ENCODE results near the gene CDC37L1. TPM values are rescaled to one million over a fixed set of nuclear protein-coding genes. Genes with fewer than 3 reads are reported as not detected.
"Not testable (repeated sequence)": the region's sequence is repeated elsewhere in the genome, so short reads cannot be mapped to it uniquely, and the experiment has no call there.

The CDC37L1 gene
- total and polyA plus RNA-seq, 3 donors from 2014 or later = 18.2 to 31.2 (median 31.2) TPM

GRCh38 chr9:4640027-4640426, 39.3 kb upstream of the CDC37L1 start:
- Histone ChIP-seq H3K27ac (no peak overlapping the region), H3K36me3 (ENCODE audit: low read depth, missing control alignments) (no peaks in the 10 kb centered on the region), H3K4me1 (no peaks in the 10 kb centered on the region), H3K27me3 (no peaks in the 10 kb centered on the region), H3K4me3 (no peak overlapping the region), H3K9me3 (no peaks in the 10 kb centered on the region)
- 52 to 73% methylated on average over 2 of the region's 2 CpGs for WGBS, 2 donors
- peak; percentile 28 for DNase-seq
- intact Hi-C loops (cut with DNase I; ENCODE audit: low total_unique reads) = loop anchor here (10.0 kb wide), 1 partner anchor 255 kb away; no protein-coding TSS in a partner anchor
- TF ChIP-seq CTCF (IDR thresholded peaks at IDR 0.05) = peak in 2 of 3 experiments; percentile 25 to 36
- no peak for TF ChIP-seq POLR2A (IDR thresholded peaks at IDR 0.05)

GRCh38 chr9:4642351-4642750, 37.0 kb upstream of the CDC37L1 start:
- no peak overlapping the region for H3K27ac ChIP-seq
- no peaks in the 10 kb centered on the region for H3K36me3 ChIP-seq (ENCODE audit: low read depth, missing control alignments)
- no peaks in the 10 kb centered on the region for H3K4me1 ChIP-seq
- no peaks in the 10 kb centered on the region for H3K9me3 ChIP-seq
- intact Hi-C loops (cut with DNase I; ENCODE audit: low total_unique reads) = loop anchor here (10.0 kb wide), 1 partner anchor 258 kb away; no protein-coding TSS in a partner anchor
- no peaks in the 10 kb centered on the region for H3K27me3 ChIP-seq
- no peak for DNase-seq
- no peak for TF ChIP-seq POLR2A (IDR thresholded peaks at IDR 0.05)
- TF ChIP-seq CTCF (IDR thresholded peaks at IDR 0.05) = no peak
- H3K4me3 ChIP-seq = no peak overlapping the region
- 86 to 89% methylated on average over 2 of the region's 2 CpGs for WGBS, 2 donors

GRCh38 chr9:4654084-4654483, 25.3 kb upstream of the CDC37L1 start:
- 51 to 85% methylated on average over 9 of the region's 9 CpGs for WGBS, 2 donors
- intact Hi-C loops (cut with DNase I; ENCODE audit: low total_unique reads) = no loop called here
- H3K4me1 ChIP-seq = no peaks in the 10 kb centered on the region
- no peak for TF ChIP-seq POLR2A (IDR thresholded peaks at IDR 0.05)
- no peak for TF ChIP-seq CTCF (IDR thresholded peaks at IDR 0.05)
- no peaks in the 10 kb centered on the region for H3K9me3 ChIP-seq
- no peaks in the 10 kb centered on the region for H3K27me3 ChIP-seq
- no peak overlapping the region for H3K27ac ChIP-seq
- H3K4me3 ChIP-seq = no peak overlapping the region
- H3K36me3 ChIP-seq (ENCODE audit: low read depth, missing control alignments) = no peaks in the 10 kb centered on the region
- no peak for DNase-seq

GRCh38 chr9:4654538-4654937, 24.8 kb upstream of the CDC37L1 start:
- H3K36me3 ChIP-seq (ENCODE audit: low read depth, missing control alignments) = no peaks in the 10 kb centered on the region
- no peaks in the 10 kb centered on the region for H3K27me3 ChIP-seq
- DNase-seq = no peak
- intact Hi-C loops (cut with DNase I; ENCODE audit: low total_unique reads) = no loop called here
- H3K9me3 ChIP-seq = no peaks in the 10 kb centered on the region
- no peak for TF ChIP-seq POLR2A (IDR thresholded peaks at IDR 0.05)
- no peak for TF ChIP-seq CTCF (IDR thresholded peaks at IDR 0.05)
- WGBS, 2 donors = 84 to 86% methylated on average over 9 to 10 of the region's 10 CpGs
- H3K4me3 ChIP-seq = no peak overlapping the region
- H3K4me1 ChIP-seq = no peaks in the 10 kb centered on the region
- H3K27ac ChIP-seq = no peak overlapping the region

- WGBS, 2 donors = 98 to 100% methylated on average over 3 of the region's 3 CpGs
- DNase-seq = not testable (repeated sequence)
These were observed 23.2 kb upstream of the CDC37L1 start for GRCh38 chr9:4656196-4656595.

More at GRCh38 chr9:4656196-4656595, 23.2 kb upstream of the CDC37L1 start:
- H3K4me3 ChIP-seq; H3K27ac ChIP-seq; intact Hi-C loops (cut with DNase I; ENCODE audit: low total_unique reads); H3K27me3 ChIP-seq; H3K9me3 ChIP-seq; H3K36me3 ChIP-seq (ENCODE audit: low read depth, missing control alignments); H3K4me1 ChIP-seq: not testable (repeated sequence)

All from testis (tissue), 3 donors.